HG03520 (cell line): Measurements from ENCODE around the gene SNTA1.
"Not testable (repeated sequence)": the region's sequence is repeated elsewhere in the genome, so short reads cannot be mapped to it uniquely, and the experiment has no call there.

Experiments
- ATAC-seq: cut with Tn5 transposase; IDR thresholded peaks from one replicate; pipeline ENCODE4 v1.9.1; 2021; ENCODE audit warnings: mild to moderate bottlenecking, moderate library complexity; ENCODE audit not compliant: unreplicated experiment

The SNTA1 gene

DNA sequence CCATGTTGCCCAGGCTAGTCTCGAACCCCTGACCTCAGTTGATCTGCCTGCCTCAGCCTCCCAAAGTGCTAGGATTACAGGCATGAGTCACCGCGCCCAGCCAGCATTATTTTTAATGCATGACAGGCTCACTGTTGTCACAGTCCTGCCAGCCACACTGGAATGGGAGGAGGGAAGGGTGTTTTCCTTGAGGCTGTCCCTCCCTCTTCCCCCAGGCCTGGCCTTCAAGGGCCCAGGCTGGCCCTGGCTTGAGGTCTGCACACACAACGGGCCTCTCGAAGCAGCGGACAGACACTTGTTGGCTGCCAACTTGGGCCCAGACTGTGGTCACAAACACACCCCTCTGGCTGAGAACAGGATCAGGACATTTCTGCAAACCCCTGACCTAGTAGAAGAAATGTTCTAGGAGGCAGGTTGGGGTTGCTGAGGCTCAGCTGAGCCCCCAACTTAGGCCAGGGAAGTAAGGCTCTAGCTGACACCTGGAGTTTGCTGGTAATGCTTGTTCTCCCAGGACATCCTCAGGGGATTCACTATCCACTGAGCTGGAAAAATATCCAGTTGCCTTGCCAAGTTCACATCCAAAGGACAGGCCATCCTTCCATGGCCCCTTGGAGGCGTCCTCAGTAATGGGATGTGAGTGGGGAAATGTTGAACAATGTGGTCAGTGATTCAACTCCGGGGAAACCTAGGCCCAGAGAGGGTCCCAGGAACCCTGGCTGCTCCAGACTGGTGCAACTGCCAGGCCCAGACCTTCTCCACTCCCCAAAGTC, 9.9 kb downstream of the SNTA1 start:
- no peak for ATAC-seq

DNA sequence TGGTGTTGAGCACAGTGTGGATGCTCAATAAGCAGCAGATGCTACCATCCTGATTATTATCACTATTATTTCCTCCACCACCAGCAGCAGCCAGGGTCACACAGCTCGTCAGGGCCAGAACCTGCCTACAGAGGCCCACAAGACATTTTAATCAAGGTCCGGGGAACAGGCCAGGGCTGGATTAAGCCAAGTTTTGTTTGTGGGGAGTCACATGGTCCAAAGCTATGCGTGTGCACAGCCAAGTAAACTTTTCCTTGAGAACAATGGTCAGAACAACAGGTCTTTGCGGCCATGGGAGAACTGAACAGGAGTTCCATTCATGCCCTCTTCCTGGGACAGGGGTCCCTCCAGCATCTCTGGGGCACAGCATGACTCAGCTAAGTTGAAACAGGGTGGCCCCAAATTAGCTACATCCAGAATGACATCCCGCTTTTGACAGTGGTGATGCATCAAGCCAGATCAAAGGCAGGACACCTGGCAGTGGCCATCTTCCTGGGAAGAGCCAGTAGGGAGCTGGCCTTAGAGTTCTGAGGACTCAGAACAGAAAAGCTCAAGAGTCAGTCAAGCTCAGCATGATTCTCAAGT, 11.7 kb downstream of the SNTA1 start:
- ATAC-seq = no peak

DNA sequence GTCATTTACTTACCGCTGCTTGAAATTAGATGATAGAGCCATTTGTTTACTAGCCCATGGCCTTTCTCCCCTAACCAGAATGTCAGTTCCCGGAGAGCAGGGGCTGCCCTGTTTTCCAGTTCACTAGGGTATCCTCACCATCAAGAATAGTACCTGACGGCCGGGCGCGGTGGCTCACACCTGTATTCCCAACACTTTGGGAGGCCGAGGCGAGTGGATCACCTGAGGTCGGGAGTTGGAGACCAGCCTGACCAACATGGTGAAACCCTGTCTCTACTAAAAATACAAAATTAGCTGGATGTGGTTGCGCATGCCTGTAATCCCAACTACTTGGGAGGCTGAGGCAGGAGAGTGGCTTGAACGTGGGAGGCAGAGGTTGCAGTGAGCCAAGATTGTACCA, 19.7 kb downstream of the SNTA1 start:
- ATAC-seq = not testable (repeated sequence)

DNA sequence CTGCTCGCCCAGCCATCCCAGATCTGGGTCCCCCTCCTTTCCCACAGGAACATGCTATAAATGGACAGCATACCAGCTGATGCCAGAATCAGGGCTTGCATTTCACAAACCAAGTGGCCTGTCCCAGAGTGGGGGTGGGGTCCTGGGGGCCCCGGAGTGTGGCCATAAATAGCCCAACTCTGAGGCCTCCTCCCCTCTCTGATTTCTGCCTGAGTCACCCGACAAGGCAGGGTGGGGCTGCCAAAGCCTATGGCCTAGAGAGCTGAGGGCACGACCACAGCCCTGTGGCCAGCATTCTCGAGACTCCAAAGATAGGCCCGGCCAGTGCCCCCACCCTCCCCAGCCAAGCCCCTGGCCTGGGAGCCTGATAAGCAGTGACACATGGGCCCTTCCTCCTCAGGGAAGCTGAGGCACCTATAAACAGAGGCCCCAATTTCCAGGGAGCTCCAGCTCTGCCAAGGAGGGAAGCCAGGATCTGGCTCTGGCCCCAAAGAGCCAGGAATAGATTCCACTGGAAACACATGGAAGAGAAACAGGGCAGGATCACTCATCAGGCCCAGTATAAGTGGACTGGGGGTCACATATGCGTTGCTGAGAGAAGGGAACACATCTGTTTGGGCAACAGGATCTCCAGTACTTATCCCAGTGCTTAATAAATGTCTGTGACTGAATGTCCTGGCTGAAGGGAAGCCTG, 20.3 kb downstream of the SNTA1 start:
- no peak for ATAC-seq

DNA sequence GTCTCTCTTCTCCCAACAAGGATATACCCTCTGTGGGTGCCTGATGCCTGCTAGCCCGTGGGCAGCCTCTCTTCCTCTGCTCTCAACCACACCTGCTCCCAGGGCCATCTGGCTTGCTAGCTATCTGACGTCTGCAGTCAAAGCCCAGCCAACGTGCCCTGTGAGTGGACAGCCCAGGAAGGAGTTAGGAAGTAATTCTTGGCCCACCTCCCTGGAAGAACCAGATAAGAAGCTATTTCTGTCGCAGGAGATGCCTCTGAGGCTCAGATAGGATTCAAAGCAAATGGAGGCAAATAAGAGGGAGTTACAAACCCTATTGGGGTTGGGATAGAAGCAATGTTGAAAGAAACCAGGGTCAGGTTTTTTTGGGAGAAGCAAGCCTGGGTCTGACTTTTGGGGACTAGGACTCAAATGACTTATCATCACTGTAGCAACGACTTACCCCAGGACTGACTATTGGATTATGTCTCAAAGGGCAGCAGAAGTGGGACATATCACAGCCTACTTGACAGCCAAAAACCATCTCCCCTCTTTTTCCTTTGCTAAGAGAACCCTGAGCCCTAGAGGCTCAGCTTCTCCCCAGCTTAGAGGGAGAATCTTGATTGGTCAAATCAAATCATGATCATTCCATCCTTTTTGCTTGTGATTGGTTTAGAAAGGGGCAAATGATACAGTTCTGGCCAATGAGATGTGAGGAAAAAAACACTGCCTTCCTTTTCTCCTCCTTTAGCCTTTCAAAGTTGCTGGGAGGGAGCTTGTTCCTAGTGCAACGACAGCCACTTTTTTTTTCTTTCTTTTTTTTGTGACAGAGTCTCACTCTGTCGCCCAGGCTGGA, 24.2 kb downstream of the SNTA1 start:
- no peak for ATAC-seq

DNA sequence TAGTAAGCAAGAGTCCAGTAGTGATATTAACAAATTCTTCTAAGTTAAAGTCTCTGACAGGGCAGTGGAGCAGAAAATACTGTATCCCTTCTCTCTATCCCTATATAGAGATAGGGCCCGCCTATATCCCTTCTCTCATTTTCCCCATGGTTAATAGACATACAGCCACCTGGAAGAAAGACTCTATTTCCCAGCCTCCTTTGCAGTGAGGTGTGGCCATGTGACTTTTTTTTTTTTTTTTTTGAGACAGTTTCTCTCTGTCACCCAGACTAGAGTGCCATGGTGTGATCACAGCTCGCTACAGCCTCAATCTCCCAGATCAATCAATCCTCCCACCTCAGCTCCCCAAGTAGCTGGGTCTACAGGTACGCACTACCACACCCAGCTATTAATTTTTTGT, 25.5 kb downstream of the SNTA1 start:
- ATAC-seq = no peak

DNA sequence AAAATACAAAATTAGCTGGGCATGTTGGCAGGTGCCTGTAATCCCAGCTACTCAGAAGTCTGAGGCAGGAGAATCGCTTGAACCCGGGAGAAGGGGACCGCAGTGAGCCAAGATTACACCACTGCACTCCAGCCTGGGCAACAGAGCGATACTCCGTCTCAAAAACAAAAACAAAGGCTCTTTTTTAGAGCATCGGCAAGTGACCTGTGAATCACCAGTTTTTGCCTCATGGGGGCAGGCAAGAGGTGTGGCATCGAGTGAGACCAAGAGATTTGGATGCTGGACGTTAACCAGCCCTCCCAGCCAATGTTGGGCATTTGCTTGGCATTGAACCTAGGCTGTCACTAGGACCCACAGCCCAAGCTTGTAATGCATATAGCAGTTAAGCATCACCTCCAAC, 27.6 kb downstream of the SNTA1 start:
- no peak for ATAC-seq

DNA sequence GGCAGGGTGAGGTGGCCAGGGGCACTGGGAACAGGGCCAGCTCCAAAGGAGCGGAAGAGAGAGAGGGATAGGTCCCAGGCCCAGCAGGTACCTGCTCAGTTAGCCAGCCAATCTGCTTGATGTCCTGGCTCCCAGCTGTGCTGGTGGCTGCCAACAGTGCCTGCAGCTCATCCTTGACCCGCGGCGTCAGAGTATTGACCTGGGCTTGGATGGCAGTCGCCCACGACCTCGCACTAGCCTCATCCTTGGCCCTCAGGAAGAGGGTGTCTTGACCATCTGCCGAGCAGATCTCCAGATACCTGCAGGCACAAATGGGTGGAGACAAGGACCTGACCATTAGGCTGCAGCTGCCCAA, 31.1 kb downstream of the SNTA1 start:
- ATAC-seq = no peak

DNA sequence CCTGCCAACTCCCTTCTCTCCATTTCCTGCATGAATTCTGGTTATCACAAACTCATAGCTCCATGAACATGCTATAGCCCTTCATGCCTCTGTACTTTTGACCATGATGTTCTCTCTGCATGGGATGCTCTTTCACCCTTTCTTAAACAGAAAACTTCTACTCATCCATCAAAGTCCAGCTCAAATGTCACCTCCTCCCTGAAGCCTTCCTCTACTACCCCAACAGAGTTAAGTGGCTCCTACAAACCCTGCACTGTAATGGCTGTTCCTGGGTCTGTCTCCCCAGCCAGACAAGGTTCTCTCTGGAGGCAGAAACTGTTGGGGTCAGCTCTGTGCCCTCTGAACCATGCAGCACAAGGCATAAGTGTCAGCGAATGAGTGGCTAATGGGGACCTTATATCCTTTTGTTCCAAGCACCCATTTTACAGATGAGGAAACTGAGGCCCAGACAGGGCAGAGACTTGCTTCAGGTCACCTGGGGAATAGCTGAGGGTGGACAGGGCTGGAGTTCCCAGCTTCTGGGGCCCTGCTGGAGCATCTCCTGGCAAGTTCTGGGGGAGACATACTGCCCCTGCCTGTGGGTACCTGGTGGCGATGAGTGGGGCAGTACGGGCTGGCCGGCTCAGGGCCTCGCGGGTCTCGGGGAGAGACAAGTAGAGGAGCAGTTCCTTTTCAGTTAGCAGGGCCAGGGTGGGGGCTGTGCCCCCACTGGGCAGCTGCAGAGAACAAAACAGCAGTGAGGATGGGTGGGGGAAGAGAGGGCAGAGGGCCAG, 31.7 kb downstream of the SNTA1 start:
- no peak for ATAC-seq

DNA sequence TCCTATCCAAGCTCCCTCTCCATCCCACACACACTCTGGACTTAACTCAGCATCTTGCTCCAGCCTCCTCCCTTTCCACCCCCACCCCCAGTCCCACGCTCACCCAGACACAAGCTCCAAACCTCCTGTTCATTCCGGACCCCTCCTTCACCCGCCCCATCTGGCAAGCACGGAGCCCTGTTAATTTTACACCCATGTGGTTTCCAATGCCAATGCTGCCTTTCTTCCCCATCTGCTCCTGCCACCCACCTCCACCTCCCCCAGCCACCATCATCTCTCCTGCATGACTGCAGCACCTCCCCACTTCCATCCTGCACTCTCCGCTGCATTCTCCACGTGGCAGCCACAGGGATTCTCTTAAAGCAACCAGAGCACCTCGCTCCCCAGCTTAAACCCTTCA, 32.3 kb downstream of the SNTA1 start:
- ATAC-seq = no peak

DNA sequence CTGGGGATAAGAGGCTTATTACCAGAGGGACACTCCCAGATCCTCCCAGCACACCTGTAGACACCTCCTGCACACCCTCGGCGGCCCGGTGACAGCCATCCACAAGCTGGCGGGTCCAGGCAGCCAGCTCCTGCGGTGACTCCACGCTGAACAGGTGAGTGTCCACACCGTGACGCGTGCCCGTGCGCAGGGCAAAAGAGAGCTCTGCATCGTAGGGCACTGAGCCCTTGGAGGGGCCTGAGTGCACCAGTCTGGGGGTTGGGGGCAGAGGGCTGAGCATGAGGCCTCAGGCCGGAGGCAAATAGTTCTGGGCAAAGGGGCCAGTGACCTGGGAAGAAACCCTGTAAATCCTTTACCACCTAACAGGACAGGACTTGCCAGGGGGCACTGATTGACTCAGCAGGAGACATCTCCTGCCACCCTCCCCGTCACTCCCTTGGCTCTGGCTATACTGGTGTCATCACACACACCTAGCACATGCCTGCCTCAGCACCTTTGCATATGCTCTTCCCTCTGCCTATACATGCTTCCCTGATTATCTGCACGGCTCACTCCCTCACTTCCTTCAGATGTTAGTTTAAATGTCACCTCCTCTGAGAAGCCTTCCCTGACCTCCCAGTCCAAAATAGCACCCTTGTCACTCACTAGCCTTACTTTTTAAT, 33.4 kb downstream of the SNTA1 start:
- ATAC-seq = no peak

DNA sequence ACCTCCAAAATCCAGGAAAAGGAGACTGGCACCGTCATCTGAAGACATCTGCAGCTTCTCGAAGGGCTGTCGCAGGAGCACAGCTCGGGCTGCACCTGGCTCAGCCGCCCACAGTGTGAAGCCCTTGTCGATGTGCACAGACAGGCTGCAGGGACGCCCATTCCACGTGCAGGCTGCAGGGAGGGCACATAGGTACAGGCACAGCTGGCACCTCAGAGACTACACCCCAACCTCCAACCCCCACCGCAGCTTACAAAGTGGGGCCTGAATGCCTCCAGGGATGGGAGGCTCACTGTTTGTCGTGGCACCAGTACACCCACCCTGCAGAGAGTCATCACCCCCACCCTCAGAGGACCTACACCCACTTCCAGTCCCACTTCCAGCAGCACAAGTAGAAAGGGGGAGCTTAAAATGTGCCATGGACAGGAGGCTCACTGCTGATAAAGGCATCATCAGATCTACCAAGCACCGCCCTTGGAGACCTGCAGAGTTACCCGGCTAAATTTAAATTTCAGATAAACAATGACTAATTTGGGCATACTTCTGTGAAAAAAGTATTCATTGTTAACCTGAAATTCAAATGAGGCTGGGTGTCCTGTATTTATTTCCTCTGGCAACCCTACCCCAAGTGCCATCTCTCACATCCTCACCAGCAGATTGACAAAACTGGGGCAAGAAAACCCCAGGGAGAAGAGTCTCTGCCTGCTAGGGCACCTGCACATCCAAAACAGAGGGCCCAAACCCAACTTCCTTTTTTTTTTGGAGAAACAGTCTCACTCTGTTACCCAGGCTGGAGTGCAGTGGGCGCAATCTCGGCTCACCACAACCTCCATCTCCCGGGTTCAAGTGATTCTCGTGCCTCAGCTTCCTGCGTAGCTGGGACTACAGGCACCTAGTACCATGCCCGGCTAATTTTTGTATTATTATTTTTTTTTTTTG, 34.6 kb downstream of the SNTA1 start:
- no peak for ATAC-seq

DNA sequence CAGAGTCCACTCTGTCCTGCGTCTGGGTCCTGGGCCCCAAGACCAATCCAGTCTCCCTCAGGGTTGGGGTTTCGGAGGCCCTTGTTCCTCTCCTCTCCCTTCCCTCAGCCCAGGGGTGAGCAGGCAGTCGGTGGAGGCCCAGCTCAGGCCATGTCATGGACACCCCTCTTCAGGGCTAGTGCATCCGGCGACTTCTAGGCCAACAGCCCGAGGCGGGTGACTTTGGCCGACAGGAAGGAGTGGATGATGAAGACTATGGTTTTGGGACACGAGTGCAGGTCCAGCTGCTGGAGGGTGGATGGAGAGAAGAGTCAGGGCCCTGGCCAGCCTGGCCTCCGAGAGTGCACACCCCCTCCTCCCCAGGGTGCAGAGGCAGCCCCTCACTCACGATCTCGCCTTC, 35.2 kb downstream of the SNTA1 start:
- ATAC-seq = no peak

DNA sequence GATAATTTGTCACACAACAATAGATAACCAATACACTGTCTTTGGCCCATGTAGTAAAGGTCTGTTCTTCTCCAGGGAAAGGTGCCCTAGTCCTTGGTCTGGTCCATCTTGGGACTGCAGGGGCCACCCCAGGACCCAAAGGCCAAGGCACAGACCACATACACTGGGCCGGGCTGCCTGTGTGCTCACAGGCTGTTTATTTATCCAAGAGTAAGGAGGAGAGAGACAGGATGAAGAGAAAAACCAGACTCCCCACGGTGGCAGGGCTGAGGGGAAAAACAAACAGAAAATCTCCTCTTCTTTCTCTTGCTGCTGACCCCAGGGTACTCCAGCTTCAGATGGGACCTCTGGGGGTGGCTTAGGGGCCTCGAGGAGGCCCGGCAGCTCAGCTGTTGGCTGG, 35.8 kb downstream of the SNTA1 start:
- no peak for ATAC-seq

DNA sequence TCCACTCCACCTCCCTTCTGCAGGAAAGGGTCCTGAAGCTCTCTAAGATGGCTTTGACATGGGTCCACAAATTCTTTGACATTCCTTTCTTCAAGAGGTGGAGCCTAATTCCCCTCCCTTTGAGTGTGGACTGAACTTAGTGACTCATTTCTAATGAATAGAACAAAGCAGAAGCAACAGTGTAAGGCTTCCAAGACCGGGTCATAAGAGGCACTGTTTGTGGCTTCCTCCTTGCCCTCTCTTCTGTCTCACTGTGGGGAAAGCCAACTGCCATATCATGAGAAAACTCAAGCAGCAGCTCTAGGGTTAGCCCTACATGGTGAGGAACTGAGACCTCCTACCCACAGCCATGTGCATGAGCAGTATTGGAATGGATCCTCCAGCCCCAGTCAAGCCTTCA, 36.3 kb downstream of the SNTA1 start:
- ATAC-seq = no peak

DNA sequence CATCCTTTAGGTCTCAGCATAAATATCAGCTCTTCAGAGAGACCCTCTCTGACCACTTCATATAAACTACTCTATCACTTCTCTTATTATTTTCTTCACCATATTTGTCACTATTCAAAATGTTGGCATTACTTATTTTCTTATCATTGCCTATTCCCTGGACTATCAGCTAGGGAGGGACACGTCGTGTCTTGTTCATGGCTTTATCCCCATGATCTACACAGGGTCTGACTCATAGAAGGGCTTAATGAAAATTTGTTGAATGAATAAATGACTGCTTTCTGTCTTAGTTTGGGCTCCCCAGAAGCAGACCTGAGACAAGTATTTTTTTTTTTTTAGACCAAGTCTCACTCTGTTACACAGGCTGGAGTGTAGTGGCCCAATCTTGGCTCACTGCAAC, 39.3 kb downstream of the SNTA1 start:
- no peak for ATAC-seq

DNA sequence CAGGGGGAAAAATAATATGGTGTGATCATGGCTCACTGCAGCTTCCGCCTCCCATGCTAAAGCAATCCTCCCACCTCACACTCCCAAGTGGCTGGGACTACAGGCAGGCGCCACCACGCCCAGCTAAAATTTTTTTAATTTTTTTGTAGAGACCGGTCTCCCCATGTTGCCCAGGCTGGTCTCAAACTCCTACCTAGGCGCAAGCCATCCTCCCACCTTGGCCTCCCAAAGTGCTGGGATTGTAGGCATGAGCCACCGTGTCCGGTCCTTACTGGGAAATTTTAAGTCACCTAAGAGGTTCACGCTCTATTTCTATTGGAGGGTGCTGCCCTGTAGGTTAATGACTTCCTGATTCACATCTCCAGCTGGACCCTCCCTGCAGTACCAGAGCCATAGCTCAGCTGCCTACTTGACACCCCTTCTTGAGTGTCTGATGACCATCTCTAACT, 41.6 kb downstream of the SNTA1 start:
- no peak for ATAC-seq

DNA sequence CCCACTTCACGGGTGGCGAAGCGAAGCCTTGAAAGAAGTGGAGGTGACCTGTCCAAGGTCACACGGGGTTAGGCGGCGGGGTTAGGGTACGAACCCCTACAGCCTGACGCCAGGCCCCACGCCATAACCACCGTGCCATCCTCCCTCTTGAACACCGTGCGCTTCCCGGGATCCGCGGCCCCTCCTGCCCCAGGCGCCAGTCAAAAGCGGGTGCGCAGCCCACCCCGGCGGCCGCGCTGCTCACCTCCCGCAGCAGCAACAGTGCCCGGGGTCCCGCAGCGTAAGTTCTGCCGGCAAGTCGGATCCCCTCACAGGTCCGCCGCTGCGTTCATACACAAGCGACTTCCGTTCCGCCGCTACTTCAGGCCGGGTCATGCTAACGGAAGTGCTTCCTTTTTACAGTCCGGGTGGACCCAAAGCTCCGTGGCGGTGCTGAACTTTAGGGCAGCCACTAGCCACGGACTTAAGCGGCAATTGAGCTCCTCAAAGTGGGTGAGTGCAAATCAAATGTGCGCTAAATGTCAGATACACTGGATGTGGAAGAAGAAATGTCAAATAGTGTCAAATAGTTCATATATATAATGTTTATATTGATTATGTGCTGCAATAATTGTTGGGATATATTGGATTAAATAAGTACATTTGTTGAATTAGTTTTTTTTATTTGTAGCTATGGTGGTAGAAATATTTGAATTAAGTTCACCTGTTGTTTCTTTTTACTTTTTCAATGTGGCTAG, 42.2 kb downstream of the SNTA1 start, which contains the start of gene CDK5RAP1:
Gene CDK5RAP1, minus strand, starts transcription at position 336 of the 737 bp plus-strand sequence. CDS start 4,455 bp downstream, outside the sequence.
- peak; percentile 84 for ATAC-seq
